ENCODE data around the gene FKBP14. TPM values are rescaled to one million over a fixed set of nuclear protein-coding genes. Genes with fewer than 3 reads are reported as not detected.

The FKBP14 gene
- polyA plus RNA-seq, 2 of the 4 experiments (the other 2 are of a cell fraction), result 10.6 to 22.8 TPM

GRCh38 chr7:30047124-30047523 lies 20.6 kb upstream of the FKBP14 start:
- Histone ChIP-seq H3K4me3 (no peak overlapping the region), H3K27ac (no peak overlapping the region), H3K4me1 (no peaks in the 10 kb centered on the region), H3K9me3 (no peaks in the 10 kb centered on the region), H3K4me2 (no peak overlapping the region)
- WGBS (ENCODE audit: missing lambda C conversion rate), result 83% methylated on average over 2 of the region's 2 CpGs
- CTCF ChIA-PET, result interaction anchor here (1.5 to 1.8 kb wide), 2 partner anchors 15 to 27 kb away, joined by 8 to 11 read pairs; no protein-coding TSS in a partner anchor
- no peak for ATAC-seq
- FAIRE-seq, result no peak
- no peak for DNase-seq (ENCODE audit: low read depth in 1 of 2, low spot score in 1 of 2)
- POLR2A ChIA-PET, result no interaction called here
- TF ChIP-seq EHMT2 (IDR thresholded peaks at IDR 0.05; ENCODE audit: low read depth) (no peak), HOXA7 (CRISPR knock-in tag; IDR thresholded peaks at IDR 0.05) (no peak), HOXB5 (CRISPR knock-in tag; IDR thresholded peaks at IDR 0.05) (no peak), MAX (IDR thresholded peaks at IDR 0.05) (no peak), NPAS2 (CRISPR knock-in tag; IDR thresholded peaks at IDR 0.05; ENCODE audit: borderline replicate concordance) (no peak)

GRCh38 chr7:30046127-30046770 lies 19.7 kb upstream of the FKBP14 start:
- ATAC-seq, result no peak
- H3K27ac ChIP-seq, result no peak overlapping the region
- no peaks in the 10 kb centered on the region for H3K9me3 ChIP-seq
- no peak for DNase-seq (ENCODE audit: low read depth in 1 of 2, low spot score in 1 of 2)
- 90% methylated on average over 3 of the region's 3 CpGs for WGBS (ENCODE audit: missing lambda C conversion rate)
- H3K4me3 ChIP-seq, result no peak overlapping the region
- FAIRE-seq, result no peak
- H3K4me2 ChIP-seq, result no peak overlapping the region
- ChIA-PET CTCF (interaction anchor here (0.5 to 1.8 kb wide), 4 partner anchors 16 to 295 kb away, joined by 3 to 11 read pairs (median 6); no protein-coding TSS in a partner anchor), POLR2A (no interaction called here)
- no peaks in the 10 kb centered on the region for H3K4me1 ChIP-seq
- TF ChIP-seq KDM1A (IDR thresholded peaks at IDR 0.05; ENCODE audit: low read depth) (no peak), ESRRA (IDR thresholded peaks at IDR 0.05; ENCODE audit: borderline replicate concordance, low read length) (no peak), BHLHE40 (IDR thresholded peaks at IDR 0.05; ENCODE audit: low read depth, low read length) (no peak), CBX8 (IDR thresholded peaks at IDR 0.05) (no peak), ZSCAN20 (CRISPR knock-in tag; IDR thresholded peaks at IDR 0.05) (no peak), NR3C1 (IDR thresholded peaks at IDR 0.05) (no peak), MAZ (IDR thresholded peaks at IDR 0.05; ENCODE audit: borderline replicate concordance, low read depth, low read length) (no peak), FOSB (CRISPR knock-in tag; IDR thresholded peaks at IDR 0.05) (no peak)

GRCh38 chr7:30041526-30042269 lies 15.2 kb upstream of the FKBP14 start:
- peak; percentile 46 for FAIRE-seq
- Histone ChIP-seq H3K4me3 (no peak overlapping the region), H3K27ac (no peak overlapping the region), H3K4me1 (no peaks in the 10 kb centered on the region), H3K4me2 (no peak overlapping the region), H3K9me3 (no peaks in the 10 kb centered on the region)
- ATAC-seq, result no peak
- ChIA-PET POLR2A (interaction anchor here (0.6 to 1.1 kb wide), 3 partner anchors 14 to 937 kb away, joined by 4 to 7 read pairs (median 5); partner anchors contain the start of gene PLEKHA8), CTCF (interaction anchor here (0.5 to 2.2 kb wide), 4 partner anchors 12 to 33 kb away, joined by 3 to 10 read pairs (median 6); no protein-coding TSS in a partner anchor)
- no peak for TF ChIP-seq USF2 (IDR thresholded peaks at IDR 0.05)
- TF ChIP-seq MAFK (IDR thresholded peaks at IDR 0.05; ENCODE audit: partially characterized antibody), result peak; percentile 12
- TF ChIP-seq JUNB (IDR thresholded peaks at IDR 0.05), result no peak
- no peak for TF ChIP-seq ATOH8 (CRISPR knock-in tag; IDR thresholded peaks at IDR 0.05; ENCODE audit: low read depth)
- no peak for TF ChIP-seq BCL3 (IDR thresholded peaks at IDR 0.05)
- no peak for TF ChIP-seq CBX8 (IDR thresholded peaks at IDR 0.05)
- TF ChIP-seq ZSCAN20 (CRISPR knock-in tag; IDR thresholded peaks at IDR 0.05), result no peak
- no peak for TF ChIP-seq FOSL2 (IDR thresholded peaks at IDR 0.05)
- TF ChIP-seq FOSL2 (CRISPR knock-in tag; IDR thresholded peaks at IDR 0.05), result no peak
- WGBS (ENCODE audit: missing lambda C conversion rate), result 94% methylated on average over 4 of the region's 4 CpGs
- no peak for DNase-seq (ENCODE audit: low read depth in 1 of 2, low spot score in 1 of 2)

All from A549 (cell line).